NCI-H2029 (cell line): Measurements from ENCODE around the gene ZKSCAN5.
"Not testable (repeated sequence)": the region's sequence is repeated elsewhere in the genome, so short reads cannot be mapped to it uniquely, and the experiment has no call there.

Experiments used
- DNase-seq: peaks from one replicate; lab custom pipeline; 2025; lab: John Stamatoyannopoulos, UW

ZKSCAN5 gene

DNA sequence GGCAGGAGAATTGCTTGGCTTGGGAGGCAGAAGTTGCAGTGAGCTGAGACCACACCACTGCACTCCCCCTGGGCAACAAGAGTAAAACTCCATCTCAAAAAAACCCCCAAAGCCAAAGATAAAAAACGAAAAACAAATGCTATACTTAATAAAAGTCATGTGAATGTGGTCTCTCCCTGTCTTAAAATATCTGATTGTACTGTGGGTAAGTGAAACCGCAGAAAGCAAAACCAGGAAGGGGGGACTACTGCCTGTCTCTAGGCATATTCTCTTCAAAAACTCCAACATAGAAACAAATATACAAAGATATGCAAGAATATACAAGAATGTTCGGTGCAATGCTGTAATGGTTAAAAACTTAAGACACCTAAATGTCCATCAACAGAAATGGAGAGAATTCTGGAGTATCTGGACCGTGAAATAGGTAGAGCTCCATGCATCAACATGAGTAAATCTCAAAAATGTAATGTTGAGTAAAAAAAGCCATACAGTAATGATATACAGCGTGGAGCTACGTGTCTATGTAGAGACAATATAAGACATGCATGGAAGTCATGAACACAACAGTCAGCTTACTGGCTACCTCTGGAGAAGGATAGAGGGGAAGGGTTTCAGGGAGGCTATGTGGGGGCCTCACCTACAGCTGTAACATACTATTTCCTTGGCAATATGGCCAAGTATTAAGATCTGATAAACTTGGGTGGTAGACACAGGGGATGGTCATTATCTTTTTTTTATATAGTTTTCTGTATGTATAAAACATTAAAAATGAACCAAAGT, 6.5 kb upstream of the ZKSCAN5 start:
- no peak for DNase-seq

DNA sequence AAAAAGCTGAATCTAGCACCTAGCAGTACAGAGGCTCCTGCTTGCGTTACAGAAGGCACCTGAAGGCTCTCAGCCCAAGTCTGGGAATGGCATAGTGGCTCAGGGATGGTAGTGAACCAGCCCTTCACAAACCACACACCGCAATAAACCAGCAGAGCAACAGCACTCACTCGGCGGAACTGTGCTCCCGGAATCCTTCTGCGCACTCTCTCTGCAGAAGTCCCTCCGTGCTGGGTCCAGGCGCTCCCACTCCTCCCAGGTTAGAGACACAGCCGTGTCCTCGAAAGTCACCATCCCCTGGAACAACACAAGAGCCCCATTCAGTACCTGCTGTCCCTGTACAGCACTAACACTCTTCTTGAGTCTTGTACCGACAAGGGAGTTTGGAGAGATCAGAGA, 5.9 kb upstream of the ZKSCAN5 start:
- DNase-seq = no peak

DNA sequence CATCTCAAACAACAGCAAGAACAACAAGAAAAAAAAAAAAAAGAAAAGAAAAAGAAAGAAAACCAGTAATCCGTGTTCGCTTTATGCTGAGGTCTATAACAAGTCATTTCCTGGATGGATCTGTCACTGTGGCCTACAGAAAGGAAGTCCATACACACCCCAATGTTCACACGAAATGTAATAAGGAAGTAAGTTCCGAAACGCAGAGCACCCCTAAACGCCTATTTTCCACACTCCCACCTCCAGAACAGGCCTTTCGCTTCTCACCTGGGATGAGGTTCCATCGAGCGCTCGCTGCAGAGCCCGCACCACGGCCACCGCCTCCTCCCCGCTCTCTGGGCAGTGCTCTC, 5.1 kb upstream of the ZKSCAN5 start:
- DNase-seq = no peak

DNA sequence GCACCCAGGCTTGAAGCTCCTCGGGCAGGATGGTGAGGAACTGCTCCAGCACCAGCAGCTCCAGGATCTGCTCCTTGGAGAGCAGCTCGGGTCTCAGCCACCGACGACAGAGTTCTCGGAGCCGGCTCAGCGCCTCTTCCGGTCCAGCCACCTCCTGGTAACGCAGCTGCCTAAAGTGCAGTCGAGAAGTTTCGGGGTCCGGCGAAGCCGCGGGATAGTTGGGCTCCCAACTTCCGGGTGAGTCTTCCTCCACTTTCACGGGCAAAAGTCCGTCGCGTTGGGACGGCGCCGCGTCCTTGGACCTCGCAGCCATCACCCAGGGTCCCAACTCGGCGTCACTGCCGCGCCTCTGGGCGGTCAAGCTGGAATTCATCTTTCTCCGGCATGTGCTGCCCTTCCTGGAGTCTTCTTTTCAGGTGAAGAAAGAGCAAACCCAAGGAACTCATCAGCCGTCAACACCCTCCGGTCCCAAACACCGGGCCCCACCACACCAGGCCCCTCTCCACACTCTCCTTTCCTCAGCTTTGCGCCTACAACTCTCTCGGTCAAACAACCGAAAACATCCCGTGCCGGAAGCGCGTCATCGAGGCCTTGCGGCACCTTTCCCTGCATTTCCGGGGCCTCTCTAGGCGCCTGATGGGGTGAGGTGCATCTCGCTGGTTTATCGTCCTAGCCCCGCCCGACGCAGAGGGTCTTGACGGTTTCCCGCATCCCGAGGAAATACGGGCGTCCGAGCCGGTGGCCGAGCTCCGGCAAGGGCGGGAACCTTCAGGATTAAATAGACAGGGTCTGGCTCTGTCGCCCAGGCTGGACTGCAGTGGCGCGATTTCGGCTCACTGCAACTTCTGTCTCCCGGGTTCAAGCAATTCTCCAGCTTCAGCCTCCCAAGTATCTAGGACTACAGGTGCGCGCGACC, 4.5 kb upstream of the ZKSCAN5 start, which contains the start of gene ZNF394:
TSS of gene ZNF394 (minus strand) at position 561 of the 916 bp plus-strand sequence. CDS start at position 373, 188 bp downstream.
- DNase-seq = peak; percentile 84

DNA sequence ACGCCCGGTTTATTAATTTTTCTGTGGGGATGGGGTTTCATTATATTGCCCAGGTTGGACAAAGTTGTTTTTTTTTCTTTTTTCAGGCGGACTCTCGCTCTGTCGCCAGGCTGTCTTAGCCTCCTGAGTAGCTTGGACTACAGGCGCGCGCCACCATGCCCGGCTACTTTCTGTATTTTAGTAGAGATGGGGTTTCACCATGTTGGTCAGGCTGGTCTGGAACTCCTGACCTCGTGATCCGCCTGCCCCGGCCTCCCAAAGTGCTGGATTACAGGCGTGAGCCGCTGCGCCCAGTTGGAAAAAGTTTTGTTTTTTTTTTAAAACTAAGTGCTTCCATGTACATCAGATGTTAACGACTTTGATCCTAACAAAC, 3.8 kb upstream of the ZKSCAN5 start:
- DNase-seq = no peak

DNA sequence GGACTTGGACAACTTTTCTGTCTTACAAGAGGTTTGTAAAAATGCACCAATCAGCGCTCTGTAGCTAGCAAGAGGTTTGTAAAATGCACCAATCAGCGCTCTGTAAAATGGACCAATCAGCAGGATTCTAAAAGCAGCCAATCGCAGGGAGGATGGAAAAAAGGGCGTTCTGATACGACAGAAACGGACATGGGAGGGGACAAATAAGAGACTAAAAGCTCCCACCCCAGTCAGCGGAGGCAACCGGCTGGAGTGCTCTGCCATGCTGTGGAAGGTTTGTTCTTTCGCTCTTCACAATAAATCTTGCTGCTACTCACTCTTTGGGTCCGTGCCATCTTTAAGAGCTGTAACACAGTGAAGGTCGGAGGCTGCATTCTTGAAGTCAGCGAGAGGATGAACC, 3.2 kb upstream of the ZKSCAN5 start:
- not testable (repeated sequence) for DNase-seq

DNA sequence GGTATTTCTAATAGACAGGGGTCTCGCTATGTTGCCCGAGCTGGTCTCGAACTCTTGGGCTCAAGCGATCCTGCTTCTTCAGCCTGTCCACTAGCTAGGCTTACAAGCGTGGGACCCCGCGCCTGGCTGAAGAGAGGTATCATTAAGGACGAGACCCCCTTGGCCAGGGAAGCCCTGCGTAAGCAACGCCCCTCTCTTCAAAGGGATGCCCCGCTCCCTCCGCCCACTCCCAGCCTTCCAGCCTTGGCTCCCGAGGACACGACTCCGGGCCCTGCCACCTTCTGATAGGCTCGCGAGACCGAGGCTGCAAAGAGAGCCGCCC, 220 bp upstream of the ZKSCAN5 start:
- DNase-seq = peak; percentile 96

DNA sequence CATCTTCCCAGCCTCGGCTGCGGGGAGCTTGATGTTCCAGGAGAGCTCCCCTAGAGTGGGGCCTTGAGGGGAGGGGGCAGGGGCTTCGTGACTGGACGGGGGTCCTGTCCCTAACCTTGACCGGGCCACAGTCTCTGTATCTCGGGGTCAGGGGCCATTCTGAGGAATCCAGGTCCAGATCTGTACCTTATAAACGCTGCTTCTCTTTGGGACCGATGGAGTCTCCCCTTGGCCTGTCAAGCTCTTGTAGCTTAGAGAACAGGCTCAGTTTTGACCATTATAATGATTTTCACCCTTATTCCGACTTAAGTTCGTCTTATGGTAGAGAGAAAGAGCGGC, 831 bp downstream of the ZKSCAN5 start:
- DNase-seq = no peak

DNA sequence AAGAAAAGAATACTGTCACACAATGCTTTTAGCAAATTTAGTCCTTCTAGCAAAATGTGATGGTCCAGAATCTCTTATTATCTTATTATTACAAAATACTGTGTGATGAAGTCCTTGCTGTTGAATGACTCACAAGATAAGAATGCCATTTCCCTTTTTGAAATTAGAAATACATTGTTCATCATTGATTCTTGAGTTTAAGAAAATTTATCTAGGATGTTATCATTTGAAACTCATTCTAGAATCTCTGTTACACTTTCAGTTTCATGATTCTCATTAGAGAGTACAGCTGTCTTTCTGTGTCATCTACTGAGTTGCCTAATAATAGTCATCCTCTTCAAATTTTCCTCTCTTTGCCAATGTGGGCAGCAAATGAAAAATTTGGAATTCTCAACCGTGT, 9.6 kb downstream of the ZKSCAN5 start:
- DNase-seq = no peak

DNA sequence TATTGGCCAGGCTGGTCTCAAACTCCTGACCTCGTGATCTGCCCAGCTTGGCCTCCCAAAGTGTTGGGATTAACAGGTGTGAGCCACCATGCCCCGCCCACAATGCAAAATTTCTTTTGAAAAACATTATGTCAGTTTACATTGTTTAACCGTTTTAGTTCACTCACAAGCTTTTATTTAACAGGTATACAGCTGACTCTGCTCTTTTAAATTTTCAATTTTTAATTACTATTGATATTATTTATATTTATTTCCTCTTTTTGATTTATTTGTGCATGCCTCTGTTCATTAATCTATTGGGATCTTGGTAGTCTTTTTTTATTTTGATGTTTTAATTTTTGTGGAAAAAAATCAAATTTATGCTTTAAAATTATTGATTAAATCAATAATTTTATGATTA, 16.9 kb downstream of the ZKSCAN5 start:
- no peak for DNase-seq

DNA sequence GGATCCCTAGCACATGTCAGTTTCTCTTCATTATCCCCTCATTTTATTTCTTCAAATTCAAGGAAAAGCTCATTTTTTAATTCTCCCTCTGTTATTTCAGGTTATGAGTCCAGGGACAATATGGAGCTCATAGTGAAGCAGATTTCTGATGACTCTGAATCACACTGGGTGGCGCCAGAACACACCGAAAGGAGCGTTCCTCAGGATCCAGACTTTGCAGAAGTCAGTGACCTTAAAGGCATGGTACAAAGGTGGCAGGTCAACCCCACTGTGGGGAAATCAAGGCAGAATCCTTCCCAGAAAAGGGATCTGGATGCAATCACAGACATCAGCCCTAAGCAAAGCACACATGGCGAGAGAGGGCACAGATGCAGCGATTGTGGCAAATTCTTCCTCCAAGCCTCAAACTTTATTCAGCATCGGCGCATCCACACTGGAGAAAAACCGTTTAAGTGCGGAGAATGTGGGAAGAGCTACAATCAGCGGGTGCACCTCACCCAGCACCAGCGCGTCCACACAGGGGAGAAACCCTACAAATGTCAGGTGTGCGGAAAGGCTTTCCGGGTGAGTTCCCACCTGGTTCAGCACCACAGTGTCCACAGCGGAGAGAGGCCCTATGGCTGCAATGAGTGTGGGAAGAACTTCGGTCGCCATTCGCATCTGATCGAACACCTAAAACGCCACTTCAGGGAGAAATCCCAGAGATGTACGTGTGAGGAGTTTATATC, 21.4 kb downstream of the ZKSCAN5 start:
- DNase-seq = no peak

DNA sequence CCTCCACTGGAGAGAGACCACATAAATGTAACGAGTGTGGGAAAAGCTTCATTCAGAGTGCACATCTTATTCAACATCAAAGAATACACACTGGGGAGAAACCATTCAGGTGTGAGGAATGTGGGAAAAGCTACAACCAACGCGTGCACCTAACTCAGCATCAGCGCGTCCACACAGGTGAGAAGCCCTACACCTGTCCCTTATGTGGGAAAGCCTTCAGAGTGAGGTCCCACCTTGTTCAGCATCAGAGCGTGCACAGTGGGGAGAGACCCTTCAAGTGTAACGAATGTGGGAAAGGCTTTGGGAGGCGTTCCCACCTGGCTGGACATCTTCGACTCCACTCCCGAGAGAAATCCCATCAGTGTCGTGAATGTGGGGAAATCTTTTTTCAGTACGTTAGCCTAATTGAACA, 26.9 kb downstream of the ZKSCAN5 start:
- no peak for DNase-seq

DNA sequence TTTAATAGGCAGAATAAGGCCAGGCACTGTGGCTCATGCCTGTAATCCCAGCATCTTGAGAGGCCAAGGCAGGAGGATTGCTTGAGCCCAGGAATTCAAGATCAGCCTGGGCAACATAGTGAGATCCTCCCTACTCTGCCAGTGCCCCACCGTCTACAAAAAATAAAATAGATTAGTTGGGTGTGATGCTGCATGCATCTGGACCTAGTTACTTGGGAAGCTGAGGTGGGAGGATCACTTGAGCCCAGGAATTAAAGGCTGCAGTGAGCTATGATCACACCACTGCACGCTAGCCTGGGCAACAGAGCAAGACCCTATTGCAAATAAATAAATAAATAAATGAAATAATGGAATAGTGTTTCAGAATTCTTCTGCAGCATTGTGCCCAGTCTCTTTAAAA, 31.2 kb downstream of the ZKSCAN5 start:
- no peak for DNase-seq

DNA sequence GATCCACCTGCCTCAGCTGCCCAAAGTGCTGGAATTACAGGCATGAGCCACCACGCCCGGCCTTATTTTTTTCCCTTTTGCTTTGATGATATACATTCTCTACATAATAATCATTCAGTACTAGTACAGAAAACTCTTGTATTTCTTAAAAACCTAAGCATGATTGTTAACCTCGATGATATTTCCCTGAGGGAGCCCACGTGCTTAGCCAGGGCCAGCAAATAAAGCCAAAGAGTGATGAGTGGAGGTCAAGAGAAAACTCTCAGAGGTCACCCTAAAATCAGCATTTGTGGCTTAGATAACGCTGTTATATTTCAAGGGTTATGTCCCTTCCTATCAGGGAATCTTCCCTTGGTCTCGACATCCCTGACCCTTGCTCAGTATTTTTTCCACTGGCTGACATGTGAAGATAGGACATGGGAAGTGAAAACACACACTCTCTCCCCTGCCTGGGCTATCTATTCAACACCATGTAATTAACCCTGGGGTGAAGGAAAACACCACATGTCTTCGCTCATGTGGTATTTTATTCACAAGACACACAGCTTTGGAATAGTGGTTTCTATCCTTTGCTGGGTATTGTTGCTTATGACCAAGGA, 34.9 kb downstream of the ZKSCAN5 start:
- DNase-seq = no peak

DNA sequence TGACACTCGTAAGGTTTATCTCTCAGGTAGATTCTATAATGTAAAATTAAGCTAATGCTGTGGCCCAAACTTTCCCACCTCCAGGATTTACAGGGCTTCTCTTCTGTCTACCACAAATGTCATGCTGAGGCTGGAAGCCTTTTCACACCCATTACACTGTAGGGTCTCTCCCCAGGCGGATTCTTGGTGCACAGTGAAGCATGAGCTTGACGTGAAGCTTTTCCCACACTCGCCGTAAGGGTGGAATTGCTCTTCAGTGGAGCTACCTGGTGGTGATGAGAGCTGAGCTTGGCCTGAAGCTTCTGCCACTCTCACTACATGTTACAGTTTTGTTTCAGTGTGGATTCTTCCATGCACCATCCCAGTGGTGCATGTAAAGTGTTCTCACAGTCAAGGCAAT, 36.1 kb downstream of the ZKSCAN5 start:
- DNase-seq = no peak

DNA sequence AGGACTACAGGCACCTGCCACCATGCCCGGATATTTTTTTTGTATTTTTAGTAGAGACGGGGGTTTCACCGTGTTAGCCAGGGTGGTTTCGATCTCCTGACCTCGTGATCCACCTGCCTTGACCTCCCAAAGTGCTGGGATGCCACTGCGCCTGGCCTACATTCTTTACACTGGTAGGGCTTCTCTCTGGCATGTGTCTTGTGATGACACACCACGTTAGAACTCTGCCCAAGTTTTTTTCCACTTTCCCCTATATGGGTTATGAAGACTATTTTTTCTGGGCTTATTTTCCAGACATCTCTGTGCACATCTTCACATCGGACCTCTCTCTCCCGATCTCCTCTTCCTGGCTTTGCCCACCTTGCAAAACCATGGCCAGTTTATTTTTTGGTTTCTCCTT, 36.8 kb downstream of the ZKSCAN5 start:
- no peak for DNase-seq

DNA sequence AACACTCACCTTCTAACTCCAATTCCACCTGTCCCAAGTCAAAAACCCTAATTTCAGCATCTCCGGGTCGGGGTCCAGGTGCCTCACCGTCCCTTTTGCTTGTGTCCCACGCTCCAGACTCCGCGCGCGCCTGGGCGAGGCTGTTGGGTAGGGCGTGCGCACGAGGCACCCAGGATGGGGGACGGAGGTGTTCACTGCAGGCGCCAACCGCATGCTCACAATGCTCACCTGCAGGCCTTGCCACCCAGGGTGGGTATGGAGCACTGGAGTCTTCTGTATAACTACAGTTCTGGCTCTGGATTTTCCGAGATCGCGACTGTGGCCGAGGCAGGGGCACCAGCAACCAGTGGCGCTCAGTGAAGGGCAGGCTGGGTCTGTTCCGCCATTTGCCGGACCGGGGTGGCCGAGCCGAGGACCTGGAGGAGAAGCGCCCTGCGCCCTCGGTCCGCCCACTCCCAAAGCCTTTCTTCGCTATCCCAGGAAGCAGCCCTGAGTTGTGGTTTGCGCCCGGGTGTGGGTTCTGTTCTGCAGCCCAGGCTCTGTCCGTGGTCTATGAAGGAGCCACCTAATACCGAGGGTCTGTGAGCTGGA, 38.7 kb downstream of the ZKSCAN5 start:
- DNase-seq = no peak

DNA sequence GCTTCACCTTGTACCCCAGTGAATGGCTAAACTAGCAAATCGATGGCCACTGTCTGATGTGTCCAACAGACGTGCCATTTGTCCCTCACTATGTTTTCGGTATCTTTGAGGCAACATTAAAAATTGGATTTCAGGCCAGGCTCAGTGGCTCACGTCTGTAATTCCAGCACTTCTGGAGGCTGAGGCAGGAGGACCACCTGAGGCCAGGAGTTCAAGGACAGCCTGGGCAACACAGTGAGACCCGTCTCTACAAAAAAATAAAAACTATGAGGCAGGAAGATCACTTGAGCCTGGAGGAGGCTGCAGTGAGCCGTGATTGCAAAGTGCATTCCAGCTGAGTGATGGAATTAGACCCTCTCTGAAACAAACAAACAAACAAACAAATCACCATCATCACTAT, 39.5 kb downstream of the ZKSCAN5 start:
- no peak for DNase-seq

DNA sequence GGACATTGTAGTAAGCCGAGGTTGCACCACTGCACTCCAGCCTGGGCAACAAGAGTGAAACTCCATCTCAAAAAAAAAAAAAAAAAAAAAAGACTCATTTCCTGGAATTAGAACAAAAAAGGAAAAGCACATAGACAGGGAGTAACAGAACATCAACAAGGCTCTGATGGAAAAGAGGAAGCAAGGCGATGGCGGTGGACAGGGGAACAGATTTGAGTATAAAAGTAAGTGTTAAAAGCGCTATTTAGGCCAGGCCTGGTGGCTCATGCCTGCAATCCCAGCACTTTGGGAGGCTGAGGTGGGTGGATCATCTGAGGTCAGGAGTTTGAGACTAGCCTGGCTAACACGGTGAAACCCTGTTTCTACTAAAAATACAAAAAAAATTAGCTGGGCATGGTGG, 40.8 kb downstream of the ZKSCAN5 start:
- DNase-seq = not testable (repeated sequence)

DNA sequence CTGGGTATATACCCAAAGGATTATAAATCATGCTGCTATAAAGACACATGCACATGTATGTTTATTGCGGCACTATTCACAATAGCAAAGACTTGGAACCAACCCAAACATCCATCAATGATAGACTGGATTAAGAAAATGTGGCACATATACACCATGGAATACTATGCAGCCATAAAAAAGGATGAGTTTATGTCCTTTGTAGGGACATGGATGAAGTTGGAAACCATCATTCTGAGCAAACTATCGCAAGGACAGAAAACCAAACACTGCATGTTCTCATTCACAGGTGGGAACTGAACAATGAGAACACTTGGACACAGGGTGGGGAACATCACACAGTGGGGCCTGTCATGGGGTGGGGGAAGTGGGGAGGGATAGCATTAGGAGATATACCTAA, 45.1 kb downstream of the ZKSCAN5 start:
- not testable (repeated sequence) for DNase-seq

DNA sequence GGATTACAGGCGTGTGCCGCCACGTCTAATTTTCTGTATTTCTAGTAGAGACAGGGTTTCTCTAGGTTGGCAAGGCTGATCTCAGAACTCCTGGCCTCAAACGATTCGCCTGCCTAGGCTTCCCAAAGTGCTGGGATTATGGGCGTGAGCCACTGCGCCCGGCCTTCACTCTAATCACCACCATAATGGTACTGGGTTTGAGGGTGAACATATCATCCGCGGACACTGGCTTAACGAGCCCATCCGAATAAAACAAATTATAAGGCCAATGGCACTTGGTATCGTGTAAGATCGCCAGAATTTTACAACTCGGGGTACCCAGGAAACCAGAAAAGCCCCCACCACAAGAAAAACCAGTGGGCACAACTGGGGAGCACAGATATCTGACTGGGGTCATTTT, 46.9 kb downstream of the ZKSCAN5 start:
- peak; percentile 4 for DNase-seq
